Muscle of leg (tissue), 11 donors: ENCODE measurements around the gene PKP3. TPM values are rescaled to one million over a fixed set of nuclear protein-coding genes. Genes with fewer than 3 reads are reported as not detected.
"Not testable (repeated sequence)": the region's sequence is repeated elsewhere in the genome, so short reads cannot be mapped to it uniquely, and the experiment has no call there.

Experiments
- DNase-seq: peaks from one replicate; pipeline ENCODE4 v3.0.0; 2013
- H3K27ac ChIP-seq: one replicate; pipeline ENCODE4 v1.5.1; 2013; ENCODE audit warnings: mild to moderate bottlenecking, low read length, control low read depth
- H3K27me3 ChIP-seq: one replicate; pipeline ENCODE4 v1.6.1; 2013; ENCODE audit warnings: low read length; ENCODE audit not compliant: control insufficient read depth, insufficient read depth
- H3K36me3 ChIP-seq: one replicate; pipeline ENCODE4 v1.6.1; 2013; ENCODE audit warnings: low read length; ENCODE audit not compliant: control insufficient read depth, insufficient read depth
- H3K4me1 ChIP-seq: one replicate; pipeline ENCODE4 v1.6.1; 2013; ENCODE audit warnings: low read length; ENCODE audit not compliant: control insufficient read depth, insufficient read depth
- H3K4me3 ChIP-seq: one replicate; pipeline ENCODE4 v1.5.1; 2013; ENCODE audit warnings: low read length, control low read depth
- H3K9me3 ChIP-seq: replicated peaks from 2 replicates; pipeline ENCODE4 v1.6.1; 2013; ENCODE audit warnings: low read depth, low read length; ENCODE audit not compliant: control insufficient read depth
- WGBS: methylation state at CpG from one replicate; pipeline ENCODE4 v1.1.5; 2013; ENCODE audit warnings: missing lambda C conversion rate; ENCODE audit not compliant: insufficient coverage; 5-methylcytosine and 5-hydroxymethylcytosine counted together
- polyA plus RNA-seq, 8 donors: library from polyadenylated mRNA; unstranded; fragments of 120-200 nt; gene quantifications; one replicate each; pipeline versions ENCODE4 v1.2.1 to v1.2.3, GENCODE V29; 2013; ENCODE audit warnings: inconsistent platforms in 1 of 8, low replicate concordance in 1 of 8; ENCODE audit not compliant: insufficient read length in 8 of 8, insufficient read depth in 1 of 8
- total RNA-seq: library from RNA; stranded (reverse); fragments of 120-200 nt; gene quantifications from one replicate; pipeline ENCODE4 v1.2.4, GENCODE V29; 2013

PKP3 gene
- total and polyA plus RNA-seq, 9 donors: 0.13 to 10.5 (median 0.53) TPM

DNA sequence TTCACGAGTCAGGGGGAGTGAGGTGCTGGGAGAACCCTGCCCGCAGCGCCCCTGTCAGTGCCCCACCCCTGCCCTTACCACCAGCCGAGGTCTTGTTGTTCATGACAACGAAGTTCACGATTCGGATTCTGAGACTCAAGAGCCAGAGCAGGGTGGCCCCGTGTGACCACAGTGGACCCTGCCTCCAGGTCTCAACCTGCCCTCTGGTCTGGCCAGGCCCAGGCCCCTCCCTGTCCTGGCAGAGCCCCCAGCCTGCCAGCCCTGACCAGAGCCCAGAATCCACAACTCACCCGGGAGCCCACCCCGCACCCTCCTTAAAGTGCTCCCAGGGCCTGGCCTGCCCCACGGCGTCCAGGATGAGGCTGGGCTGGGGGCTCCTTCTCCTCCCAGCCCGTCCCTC is 37.9 kb downstream of the PKP3 start:
- Histone ChIP-seq H3K36me3 (no peaks in the 10 kb centered on the region), H3K9me3 (no peaks in the 10 kb centered on the region), H3K4me3 (no peak overlapping the region), H3K27me3 (no peaks in the 10 kb centered on the region), H3K4me1 (no peaks in the 10 kb centered on the region), H3K27ac (no peak overlapping the region)
- 79% methylated on average over 7 of the region's 13 CpGs for WGBS
- no peak for DNase-seq

DNA sequence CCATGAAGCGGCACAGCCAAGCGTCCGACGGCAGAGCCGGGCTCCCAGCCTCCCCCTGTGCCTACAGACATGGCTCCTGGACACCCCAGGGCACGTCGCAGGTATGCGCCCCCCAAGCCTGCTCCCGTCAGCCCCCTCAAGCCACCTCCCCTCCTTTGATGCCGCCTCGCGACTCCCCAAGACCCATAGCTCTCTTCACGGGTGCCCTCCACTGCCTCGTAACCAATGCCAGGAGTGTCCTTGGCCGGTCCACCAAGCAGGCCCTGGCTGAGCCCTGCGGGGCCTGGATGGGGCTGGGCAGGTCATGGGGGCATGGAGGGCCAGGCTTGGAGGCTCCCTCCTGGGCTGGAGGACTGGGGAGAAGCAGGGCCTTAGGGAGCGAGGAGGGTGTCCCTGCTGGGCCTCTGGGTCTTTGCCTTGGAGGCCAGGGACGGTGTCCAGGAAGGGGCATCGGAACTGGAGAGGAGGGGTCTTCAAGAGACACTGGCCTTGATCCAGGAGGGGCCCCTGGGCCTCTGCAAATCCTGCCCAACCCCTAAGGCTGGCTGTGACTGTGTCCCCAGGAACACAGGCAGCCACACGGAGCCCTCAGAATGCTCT is 38.6 kb downstream of the PKP3 start:
- 90% methylated on average over 16 of the region's 20 CpGs for WGBS

DNA sequence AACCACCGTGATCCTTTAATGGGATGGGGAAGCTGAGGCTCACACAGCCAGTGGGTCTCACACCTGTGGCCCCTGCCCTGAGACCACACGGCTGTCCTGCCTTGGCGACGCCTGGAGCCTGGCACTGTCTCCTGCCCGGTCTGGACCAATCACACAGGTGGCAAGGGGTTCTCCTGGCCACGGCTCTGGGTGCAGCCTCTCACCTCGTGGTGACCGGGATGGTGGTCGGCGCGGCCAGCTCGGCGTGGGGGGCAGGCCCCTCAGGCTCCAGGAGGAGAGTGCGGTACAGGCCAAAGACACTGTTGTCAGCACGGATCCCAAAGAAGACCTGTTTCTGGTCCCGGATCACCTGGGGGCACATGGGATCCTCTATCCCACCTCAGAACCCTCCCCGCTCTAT is 39.1 kb downstream of the PKP3 start:
- Histone ChIP-seq H3K36me3 (no peaks in the 10 kb centered on the region), H3K4me3 (no peak overlapping the region), H3K27me3 (peaks cover 3% of the 10 kb centered on the region), H3K4me1 (no peaks in the 10 kb centered on the region), H3K9me3 (no peaks in the 10 kb centered on the region), H3K27ac (no peak overlapping the region)
- no peak for DNase-seq
- WGBS: 87% methylated on average over 17 of the region's 17 CpGs

More for the DNA sequence above, 38.6 kb downstream of the PKP3 start:
- Histone ChIP-seq H3K4me3 (no peak overlapping the region), H3K36me3 (no peaks in the 10 kb centered on the region), H3K9me3 (no peaks in the 10 kb centered on the region), H3K4me1 (no peaks in the 10 kb centered on the region), H3K27me3 (peaks cover 3% of the 10 kb centered on the region), H3K27ac (no peak overlapping the region)
- no peak for DNase-seq

DNA sequence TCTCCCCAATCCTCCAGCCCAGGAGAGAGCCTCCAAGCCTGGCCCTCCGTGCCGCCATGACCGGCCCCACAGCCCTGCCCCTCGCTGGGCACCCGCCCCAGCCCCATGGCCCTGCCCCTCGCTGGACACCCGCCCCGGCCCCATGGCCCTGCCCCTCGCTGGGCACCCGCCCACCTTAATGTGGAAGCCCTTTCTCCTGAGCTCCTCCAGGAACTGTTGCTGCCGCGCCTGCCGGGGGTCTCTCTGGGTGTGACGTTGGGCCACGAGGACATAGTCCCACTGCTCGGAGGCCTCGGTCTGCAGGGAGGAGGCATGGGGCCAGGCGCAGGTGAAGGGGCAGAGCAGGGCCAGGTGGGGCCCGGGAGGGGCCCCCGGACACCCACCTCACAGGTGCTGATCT is 39.6 kb downstream of the PKP3 start:
- Histone ChIP-seq H3K4me3 (no peak overlapping the region), H3K27ac (no peak overlapping the region), H3K27me3 (peaks cover 3% of the 10 kb centered on the region), H3K36me3 (no peaks in the 10 kb centered on the region), H3K4me1 (no peaks in the 10 kb centered on the region), H3K9me3 (no peaks in the 10 kb centered on the region)
- WGBS: 72% methylated on average over 20 of the region's 20 CpGs
- no peak for DNase-seq

DNA sequence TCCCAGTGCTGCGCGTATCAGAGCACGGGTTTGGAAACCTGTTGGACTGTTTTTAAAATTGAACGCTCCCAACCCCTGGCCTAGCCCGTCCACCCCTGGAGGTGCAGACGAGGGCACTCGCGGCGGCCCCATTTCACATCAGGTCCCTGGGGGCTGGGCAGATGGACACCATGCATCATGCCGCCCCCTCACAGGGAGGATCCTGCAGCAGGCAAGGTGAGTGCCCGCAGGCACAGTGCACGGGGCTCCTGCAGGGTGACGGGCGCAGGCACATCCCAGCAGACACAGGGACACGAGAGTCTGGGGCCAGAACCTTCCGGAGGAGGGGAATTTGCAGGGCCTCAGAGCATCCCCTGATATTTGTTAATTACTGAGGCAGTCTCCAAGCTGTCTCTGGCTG is 40.5 kb downstream of the PKP3 start:
- no peak for DNase-seq
- no peak overlapping the region for H3K27ac ChIP-seq
- peaks cover 3% of the 10 kb centered on the region for H3K27me3 ChIP-seq
- H3K36me3 ChIP-seq: no peaks in the 10 kb centered on the region
- peaks cover 4% of the 10 kb centered on the region for H3K4me1 ChIP-seq
- no peak overlapping the region for H3K4me3 ChIP-seq
- H3K9me3 ChIP-seq: no peaks in the 10 kb centered on the region
- WGBS: 84% methylated on average over 12 of the region's 16 CpGs

DNA sequence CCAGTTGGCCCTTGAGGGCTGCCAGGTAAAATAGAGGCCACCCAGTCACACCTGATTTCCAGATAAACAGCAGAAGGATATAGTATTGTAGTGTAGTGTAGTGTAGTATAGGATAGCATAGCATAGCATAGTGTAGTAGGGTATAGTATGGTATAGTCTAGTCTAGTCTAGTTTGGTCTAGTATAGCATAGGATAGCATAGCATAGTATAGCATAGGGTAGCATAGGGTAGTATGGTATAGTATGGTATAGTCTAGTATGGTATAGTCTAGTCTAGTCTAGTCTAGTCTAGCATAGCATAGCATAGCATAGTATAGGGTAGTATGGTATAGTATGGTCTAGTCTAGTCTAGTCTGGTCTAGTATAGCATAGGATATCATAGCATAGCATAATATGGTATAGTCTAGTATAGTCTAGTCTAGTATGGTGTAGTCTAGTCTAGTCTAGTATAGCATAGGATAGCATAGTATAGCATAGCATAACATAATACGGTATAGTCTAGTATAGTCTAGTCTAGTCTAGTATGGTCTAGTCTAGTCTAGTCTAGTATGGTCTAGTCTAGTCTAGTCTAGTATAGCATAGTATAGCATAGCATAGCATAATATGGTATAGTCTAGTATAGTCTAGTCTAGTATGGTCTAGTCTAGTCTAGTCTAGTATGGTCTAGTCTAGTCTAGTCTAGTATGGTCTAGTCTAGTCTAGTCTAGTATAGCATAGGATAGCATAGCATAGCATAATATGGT is 41.2 kb downstream of the PKP3 start:
- no CpG with 5 or more reads among the region's 1 CpG for WGBS

DNA sequence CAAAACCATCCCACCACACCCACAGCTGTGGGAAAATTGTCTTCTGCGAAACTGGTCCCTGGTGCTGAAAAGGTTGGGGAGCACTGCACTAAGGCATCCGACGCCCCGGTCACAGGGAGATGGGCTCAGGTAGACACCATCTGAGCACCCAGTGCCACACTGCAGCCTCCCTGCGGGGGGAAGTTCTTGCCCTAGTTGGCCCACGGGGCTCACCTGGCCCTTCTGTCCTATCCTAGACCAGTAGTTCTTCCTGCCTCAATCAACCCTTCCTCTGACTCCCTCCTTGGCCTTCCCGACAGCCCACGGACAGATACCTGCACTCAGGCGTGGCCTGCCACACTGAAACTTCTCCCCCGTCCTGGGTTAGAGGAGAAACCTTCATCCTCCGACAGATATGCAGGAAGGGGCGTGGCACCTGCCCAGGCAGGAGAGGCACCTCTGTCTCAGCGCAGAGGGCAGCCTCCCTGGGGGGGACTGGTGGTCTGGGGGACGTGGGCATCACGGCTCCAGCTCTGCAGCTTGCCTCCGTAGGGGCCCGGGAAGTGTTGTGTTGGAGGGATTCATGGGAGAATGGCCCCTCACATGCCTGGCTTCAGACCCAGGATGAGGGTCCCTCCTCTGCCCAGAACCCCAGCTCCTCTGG is 43.3 kb downstream of the PKP3 start:
- DNase-seq: no peak
- Histone ChIP-seq H3K27me3 (peaks cover 22% of the 10 kb centered on the region), H3K9me3 (no peaks in the 10 kb centered on the region), H3K36me3 (no peaks in the 10 kb centered on the region), H3K27ac (no peak overlapping the region), H3K4me3 (no peak overlapping the region), H3K4me1 (peaks cover 9% of the 10 kb centered on the region)
- WGBS: 89% methylated on average over 8 of the region's 17 CpGs

More for the DNA sequence above, 41.2 kb downstream of the PKP3 start:
- not testable (repeated sequence) for H3K27me3 ChIP-seq, H3K9me3 ChIP-seq, H3K4me1 ChIP-seq, H3K4me3 ChIP-seq, DNase-seq, H3K36me3 ChIP-seq, H3K27ac ChIP-seq

DNA sequence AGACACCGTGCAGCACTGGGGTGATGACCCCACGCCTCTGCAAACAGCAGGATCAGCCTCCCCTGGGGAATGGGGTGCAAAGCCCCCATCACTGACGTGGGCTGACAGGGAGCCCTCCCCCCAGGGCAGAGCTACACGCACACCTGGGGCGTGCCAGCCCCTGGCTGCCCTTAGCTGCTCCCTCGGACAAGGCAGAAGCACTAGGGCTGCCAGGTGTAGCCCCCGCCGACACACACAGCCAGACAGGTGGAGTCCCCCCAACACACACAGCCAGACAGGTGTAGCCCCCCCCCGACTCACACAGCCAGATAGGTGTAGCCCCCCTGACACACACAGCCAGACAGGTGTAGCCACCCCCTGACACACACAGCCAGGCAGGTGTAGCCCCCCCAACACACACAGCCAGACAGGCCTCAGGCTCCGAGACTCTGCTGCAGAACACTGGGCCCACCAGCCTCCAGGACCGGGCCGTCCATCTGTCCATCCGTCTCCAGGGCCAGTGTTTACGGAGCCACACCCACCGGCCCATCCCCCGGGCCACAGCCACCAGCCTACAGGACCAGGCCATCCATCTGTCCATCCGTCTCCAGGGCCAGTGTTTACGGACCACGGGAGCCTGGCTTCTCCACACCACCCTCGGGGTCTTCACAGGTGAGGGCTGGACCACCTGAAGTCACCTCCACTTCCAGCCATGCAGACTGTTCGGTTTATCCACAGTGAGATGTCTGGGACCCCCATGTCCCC is 44.3 kb downstream of the PKP3 start:
- H3K36me3 ChIP-seq: no peaks in the 10 kb centered on the region
- no peak for DNase-seq
- 80% methylated on average over 15 of the region's 21 CpGs for WGBS
- H3K4me1 ChIP-seq: peaks cover 15% of the 10 kb centered on the region
- no peak overlapping the region for H3K4me3 ChIP-seq
- H3K27me3 ChIP-seq: peaks cover 22% of the 10 kb centered on the region
- H3K27ac ChIP-seq: no peak overlapping the region
- H3K9me3 ChIP-seq: no peaks in the 10 kb centered on the region

DNA sequence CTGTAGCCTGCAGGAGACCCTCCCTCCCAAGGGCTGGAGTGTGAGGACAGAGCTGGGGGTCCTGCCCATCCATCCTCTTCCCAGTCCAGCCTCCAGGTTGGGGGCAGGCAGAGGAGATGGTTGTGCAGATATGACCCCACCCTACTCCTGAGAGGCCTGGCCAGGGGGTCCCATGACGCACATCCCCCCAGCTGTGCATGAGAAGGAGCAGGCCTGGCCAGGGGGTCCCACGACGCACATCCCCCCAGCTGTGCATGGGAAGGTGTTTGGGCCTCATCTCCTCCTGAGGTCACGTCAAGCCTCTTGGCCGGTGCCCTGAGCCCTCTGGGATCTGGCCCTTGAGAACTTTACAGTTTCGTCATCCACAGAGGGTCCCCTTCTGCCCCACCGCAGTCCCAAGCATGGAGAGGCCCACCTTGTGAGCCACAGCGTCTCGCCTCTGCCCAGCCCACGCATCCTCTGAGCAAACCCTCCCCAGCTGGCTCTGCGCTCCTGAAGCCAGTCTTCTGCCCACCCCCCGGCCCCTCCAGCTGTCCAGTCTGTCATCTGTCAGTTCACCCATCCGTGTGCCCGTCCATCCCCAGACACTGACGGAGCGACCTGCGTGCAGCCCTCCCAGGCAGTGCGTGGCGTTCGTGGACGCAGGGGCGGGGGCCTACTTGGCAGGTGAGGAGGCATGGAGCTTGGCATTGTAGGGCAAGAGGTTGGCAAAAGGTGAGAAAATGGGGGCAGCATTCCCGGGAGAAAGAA is 45.5 kb downstream of the PKP3 start:
- Histone ChIP-seq H3K9me3 (no peaks in the 10 kb centered on the region), H3K27me3 (peaks cover 22% of the 10 kb centered on the region), H3K36me3 (no peaks in the 10 kb centered on the region), H3K27ac (no peak overlapping the region), H3K4me3 (no peak overlapping the region), H3K4me1 (peaks cover 22% of the 10 kb centered on the region)
- 75% methylated on average over 22 of the region's 23 CpGs for WGBS
- DNase-seq: no peak
